Osteocyte (in vitro differentiated cells): ENCODE results near the gene IRX3. TPM values are rescaled to one million over a fixed set of nuclear protein-coding genes. Genes with fewer than 3 reads are reported as not detected.

Experiments used
- DNase-seq: peaks from one replicate; pipeline ENCODE4 v3.0.0; 2021; ENCODE audit warnings: mixed read lengths; ENCODE audit not compliant: unreplicated experiment; ENCODE audit errors: extremely low spot score
- H3K27ac Mint-ChIP-seq: one replicate; pipeline ENCODE4 v1.8.0; 2021; ENCODE audit warnings: mild to moderate bottlenecking, mixed read lengths; ENCODE audit not compliant: unreplicated experiment
- H3K27me3 Mint-ChIP-seq: one replicate; pipeline ENCODE4 v1.8.0; 2021; ENCODE audit warnings: mixed read lengths; ENCODE audit not compliant: unreplicated experiment
- H3K36me3 Mint-ChIP-seq: one replicate; pipeline ENCODE4 v1.8.0; 2021; ENCODE audit warnings: mixed read lengths; ENCODE audit not compliant: unreplicated experiment
- H3K4me1 Mint-ChIP-seq: one replicate; pipeline ENCODE4 v1.8.0; 2021; ENCODE audit warnings: mixed read lengths; ENCODE audit not compliant: unreplicated experiment
- H3K4me3 Mint-ChIP-seq: one replicate; pipeline ENCODE4 v1.8.0; 2021; ENCODE audit warnings: mild to moderate bottlenecking, moderate library complexity, mixed read lengths; ENCODE audit not compliant: unreplicated experiment
- H3K9me3 Mint-ChIP-seq: one replicate; pipeline ENCODE4 v1.8.0; 2021; ENCODE audit warnings: mixed read lengths; ENCODE audit not compliant: unreplicated experiment
- CTCF ChIP-seq: fragments of 200-600 bp; sonication (generic); IDR thresholded peaks from 2 replicates; pipeline ENCODE4 v1.5.0; 2021; ENCODE audit warnings: antibody characterized with exemption, mild to moderate bottlenecking, moderate library complexity
- total RNA-seq: library from RNA; stranded (reverse); gene quantifications from 2 replicates; pipeline ENCODE4 v1.2.1, GENCODE V29; 2021

Gene IRX3
- total RNA-seq, 1 donor from 2014 or later: 0.91 TPM

- no peaks in the 10 kb centered on the region for H3K9me3 Mint-ChIP-seq
- H3K4me1 Mint-ChIP-seq: no peaks in the 10 kb centered on the region
- H3K27me3 Mint-ChIP-seq: peaks cover 41% of the 10 kb centered on the region
- no peak for DNase-seq
- H3K27ac Mint-ChIP-seq: no peak overlapping the region
- no peak overlapping the region for H3K4me3 Mint-ChIP-seq
- no peak for TF ChIP-seq CTCF
- H3K36me3 Mint-ChIP-seq: no peaks in the 10 kb centered on the region
Observed at GRCh38 chr16:54326266-54326662, 39.7 kb upstream of the IRX3 start.

- Mint-ChIP-seq H3K27me3 (peaks cover 36% of the 10 kb centered on the region), H3K4me1 (no peaks in the 10 kb centered on the region), H3K36me3 (no peaks in the 10 kb centered on the region), H3K27ac (no peak overlapping the region), H3K9me3 (no peaks in the 10 kb centered on the region), H3K4me3 (no peak overlapping the region)
- DNase-seq: no peak
- no peak for TF ChIP-seq CTCF
Observed at GRCh38 chr16:54325616-54326265, 39.2 kb upstream of the IRX3 start.

- no peak for DNase-seq
- no peak overlapping the region for H3K27ac Mint-ChIP-seq
- no peak overlapping the region for H3K4me3 Mint-ChIP-seq
Observed at GRCh38 chr16:54324716-54325115, 38.1 kb upstream of the IRX3 start.

GRCh38 chr16:54320697-54321340, 34.2 kb upstream of the IRX3 start:
- no peak for DNase-seq
- H3K4me3 Mint-ChIP-seq: no peak overlapping the region
- no peaks in the 10 kb centered on the region for H3K9me3 Mint-ChIP-seq
- no peak for TF ChIP-seq CTCF
- H3K27me3 Mint-ChIP-seq: peaks cover 22% of the 10 kb centered on the region
- no peaks in the 10 kb centered on the region for H3K4me1 Mint-ChIP-seq
- no peaks in the 10 kb centered on the region for H3K36me3 Mint-ChIP-seq
- H3K27ac Mint-ChIP-seq: no peak overlapping the region

More at GRCh38 chr16:54324716-54325115, 38.1 kb upstream of the IRX3 start:
- Mint-ChIP-seq H3K27me3 (peaks cover 36% of the 10 kb centered on the region), H3K9me3 (no peaks in the 10 kb centered on the region), H3K4me1 (no peaks in the 10 kb centered on the region), H3K36me3 (no peaks in the 10 kb centered on the region)
- TF ChIP-seq CTCF: no peak

- Mint-ChIP-seq H3K4me3 (no peak overlapping the region), H3K27me3 (peaks cover 29% of the 10 kb centered on the region), H3K4me1 (no peaks in the 10 kb centered on the region), H3K9me3 (no peaks in the 10 kb centered on the region), H3K36me3 (no peaks in the 10 kb centered on the region), H3K27ac (no peak overlapping the region)
- no peak for TF ChIP-seq CTCF
- no peak for DNase-seq
Observed at GRCh38 chr16:54318941-54319340, 32.4 kb upstream of the IRX3 start.
